ENCODE results near the gene ARMC2. TPM values are rescaled to one million over a fixed set of nuclear protein-coding genes. Genes with fewer than 3 reads are reported as not detected.

ARMC2 gene
- total and polyA plus RNA-seq, 2 donors (not counting 3 experiments of a cell fraction or from before 2014, with no cell fraction given): 1.7 to 3.7 TPM

DNA sequence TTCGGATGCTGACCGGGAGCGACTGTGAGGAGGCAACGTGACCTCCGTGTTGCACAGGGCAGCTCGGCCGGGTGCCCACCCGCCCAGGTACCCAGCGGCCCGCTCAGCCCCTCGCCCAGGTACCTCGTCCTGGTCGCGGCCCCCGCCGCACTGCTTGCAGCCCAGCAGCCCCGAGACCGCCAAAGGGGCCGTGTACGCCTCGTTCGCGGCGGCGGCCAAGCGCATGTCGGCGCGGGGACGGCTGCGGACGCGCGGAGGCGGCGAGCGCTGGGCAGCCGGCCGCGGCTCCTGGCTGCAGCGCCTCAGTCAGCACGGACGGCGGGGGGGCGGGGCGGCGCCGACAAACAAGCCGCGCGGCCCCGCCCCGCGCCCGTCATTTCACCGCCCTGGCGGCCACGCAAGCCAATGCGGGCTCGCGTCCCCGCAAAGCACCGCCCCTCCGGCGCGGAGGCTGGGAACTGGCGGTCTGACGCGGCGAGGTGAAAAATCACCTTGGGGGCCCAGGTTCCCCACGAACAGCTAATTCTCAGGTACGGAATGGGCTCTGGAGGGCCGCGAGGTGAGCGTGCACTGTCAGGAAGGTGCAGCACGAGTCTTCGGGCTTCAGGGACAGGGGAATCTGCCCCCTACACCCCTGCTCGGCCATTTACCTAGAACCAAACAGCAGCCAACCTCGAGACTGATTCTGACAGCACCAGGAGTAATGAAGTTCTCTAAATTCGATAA, 161.2 kb downstream of the ARMC2 start:
- dilution Hi-C loops (cut with MboI; ENCODE audit: extremely low pct_ligation_motif_present, low sequenced_read_pairs) (no loop called here), intact Hi-C loops (cut with micrococcal nuclease) (loop anchor here (1.0 to 5.0 kb wide), 5 partner anchors 50 to 447 kb away; partner anchors contain the start of gene CEP57L1)
- DNase-seq (ENCODE audit: low read depth, low spot score) (peak; percentile 86), FAIRE-seq (peak; percentile 67)
- Histone ChIP-seq H3K4me2 (ENCODE audit: insufficient read depth, low read length) (peak overlapping the region; percentile 92), H2AFZ (ENCODE audit: low read depth, low read length) (peak overlapping the region; percentile 96), H3K36me3 (ENCODE audit: control insufficient read depth in 2 of 2, extremely low read depth in 1 of 2, insufficient read depth in 2 of 2, low read length in 2 of 2) (no peaks in the 10 kb centered on the region), H4K20me1 (replicated peaks; ENCODE audit: control insufficient read depth, extremely low read depth, insufficient read depth, low read length) (no peaks in the 10 kb centered on the region), H3K9me3 (replicated peaks; ENCODE audit: control insufficient read depth, insufficient read depth, low read length) (no peaks in the 10 kb centered on the region), H3K9ac (replicated peaks; ENCODE audit: extremely low read depth, insufficient read depth, low read length) (peak overlapping the region; percentile 78), H3K79me2 (ENCODE audit: control insufficient read depth, insufficient read depth, low read length) (peaks cover 7% of the 10 kb centered on the region), H3K27ac (ENCODE audit: insufficient read depth, low read depth, low read length) (peak overlapping the region; percentile 41), H3K4me1 (ENCODE audit: control insufficient read depth, extremely low read depth, insufficient read depth, low read length) (peaks cover 6% of the 10 kb centered on the region), H3K9me1 (replicated peaks; ENCODE audit: control insufficient read depth, extremely low read depth, insufficient read depth, low read length) (no peaks in the 10 kb centered on the region), H3K27me3 (ENCODE audit: control insufficient read depth in 2 of 2, insufficient read depth in 2 of 2, low read length in 2 of 2) (no peaks in the 10 kb centered on the region), H3K4me3 (replicated peaks in 1 of 3; ENCODE audit: insufficient read depth in 1 of 3, low read depth in 1 of 3, low read length in 3 of 3) (peak overlapping the region; percentile 63 to 95 (median 92))
- CTCF ChIA-PET: interaction anchor here (1.0 to 2.2 kb wide), 5 partner anchors 51 to 116 kb away, joined by 3 to 9 read pairs (median 4); no protein-coding TSS in a partner anchor
- BruUV-seq (replicated peaks): TSS peak; percentile 27
- POLR2A ChIA-PET: interaction anchor here (0.6 kb wide), 1 partner anchor 153 kb away, joined by 3 read pairs; no protein-coding TSS in a partner anchor
- TF ChIP-seq POLR2AphosphoS5 (IDR thresholded peaks at IDR 0.05; ENCODE audit: insufficient read depth, low read depth, low read length) (peak; percentile 74), POLR2A (IDR thresholded peaks at IDR 0.05; ENCODE audit: low read depth, low read length) (peak; percentile 75), FOS (IDR thresholded peaks at IDR 0.05; ENCODE audit: borderline replicate concordance, insufficient read depth, low read length) (no peak), GATA2 (IDR thresholded peaks at IDR 0.05; ENCODE audit: insufficient read depth, insufficient read length, low read depth, low read length) (no peak), MYC (IDR thresholded peaks at IDR 0.05; ENCODE audit: low read depth, low read length) (no peak), JUN (IDR thresholded peaks at IDR 0.05; ENCODE audit: borderline replicate concordance, insufficient read depth, insufficient read length, low read depth) (no peak), EZH2 (IDR thresholded peaks at IDR 0.05; ENCODE audit: borderline replicate concordance, low read depth, low read length, severe bottlenecking) (no peak)
- TF ChIP-seq, protein P1, sequence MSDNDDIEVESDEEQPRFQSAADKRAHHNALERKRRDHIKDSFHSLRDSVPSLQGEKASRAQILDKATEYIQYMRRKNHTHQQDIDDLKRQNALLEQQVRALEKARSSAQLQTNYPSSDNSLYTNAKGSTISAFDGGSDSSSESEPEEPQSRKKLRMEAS (IDR thresholded peaks at IDR 0.05; ENCODE audit: insufficient read depth, insufficient read length): no peak
- TF ChIP-seq, protein P2, sequence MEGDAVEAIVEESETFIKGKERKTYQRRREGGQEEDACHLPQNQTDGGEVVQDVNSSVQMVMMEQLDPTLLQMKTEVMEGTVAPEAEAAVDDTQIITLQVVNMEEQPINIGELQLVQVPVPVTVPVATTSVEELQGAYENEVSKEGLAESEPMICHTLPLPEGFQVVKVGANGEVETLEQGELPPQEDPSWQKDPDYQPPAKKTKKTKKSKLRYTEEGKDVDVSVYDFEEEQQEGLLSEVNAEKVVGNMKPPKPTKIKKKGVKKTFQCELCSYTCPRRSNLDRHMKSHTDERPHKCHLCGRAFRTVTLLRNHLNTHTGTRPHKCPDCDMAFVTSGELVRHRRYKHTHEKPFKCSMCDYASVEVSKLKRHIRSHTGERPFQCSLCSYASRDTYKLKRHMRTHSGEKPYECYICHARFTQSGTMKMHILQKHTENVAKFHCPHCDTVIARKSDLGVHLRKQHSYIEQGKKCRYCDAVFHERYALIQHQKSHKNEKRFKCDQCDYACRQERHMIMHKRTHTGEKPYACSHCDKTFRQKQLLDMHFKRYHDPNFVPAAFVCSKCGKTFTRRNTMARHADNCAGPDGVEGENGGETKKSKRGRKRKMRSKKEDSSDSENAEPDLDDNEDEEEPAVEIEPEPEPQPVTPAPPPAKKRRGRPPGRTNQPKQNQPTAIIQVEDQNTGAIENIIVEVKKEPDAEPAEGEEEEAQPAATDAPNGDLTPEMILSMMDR (IDR thresholded peaks at IDR 0.05; ENCODE audit: extremely low read depth in 1 of 2, insufficient read depth in 1 of 2, low read depth in 1 of 2, low read length in 2 of 2): no peak
